HCT116 (cell line): ENCODE data around the gene CALHM4. TPM values are rescaled to one million over a fixed set of nuclear protein-coding genes. Genes with fewer than 3 reads are reported as not detected.
A peak's percentile ranks its signal among the peaks of the same experiment; 100 is the strongest.

ENCODE experiments used
- ATAC-seq: fragments of 200-7000 bp; cut with Tn5 transposase; 2 replicates; pipeline ENCODE4 v1.9.1; 2020; ENCODE audit warnings: mild to moderate bottlenecking, moderate library complexity
- BruUV-seq: library from RNA; stranded (reverse); fragments of 400-500 nt; replicated peaks from 2 replicates; lab custom pipeline; 2021; lab: Mats Ljungman, UMichigan
- CTCF ChIA-PET: fragments of 300-600 bp; sonication (Branson Sonifier 250); formaldehyde crosslinking; loops from one replicate; lab custom pipeline; 2021; ENCODE audit warnings: antibody characterized with exemption; lab: Charles Lee
- POLR2A ChIA-PET: fragments of 300-600, 350-600 bp; sonication (Branson Sonifier 250); formaldehyde crosslinking; loops from one replicate; lab custom pipeline; 2021; ENCODE audit warnings: antibody characterized with exemption; lab: Charles Lee
- RAD21 ChIA-PET, 2 experiments: fragments of 300-600 bp; sonication (Branson Sonifier 250); formaldehyde crosslinking; loops; one replicate each; lab custom pipeline; 2023; ENCODE audit warnings: low total read pairs in 2 of 2; ENCODE audit not compliant: uncharacterized antibody in 2 of 2, unreplicated experiment in 2 of 2, low non-redundant PET in 1 of 2; lab: Charles Lee
- DNase-seq: peaks from one replicate; pipeline ENCODE4 v3.0.0-alpha.2; 2010; ENCODE audit warnings: low read depth, low spot score
- H2AFZ ChIP-seq: fragments of 200-600 bp; shearing (Covaris generic), sonication (generic); 2 replicates; pipeline ENCODE4 v1.6.1; 2017; ENCODE audit warnings: low read depth, mixed run types, mixed read lengths, antibody characterized with exemption, low read length; ENCODE audit not compliant: poor library complexity, severe bottlenecking
- H3K27ac ChIP-seq: 2 replicates; pipeline ENCODE4 v1.5.1; 2012; ENCODE audit warnings: low read depth, low read length
- H3K27me3 ChIP-seq: fragments of 200-600 bp; sonication (generic); 2 replicates; pipeline ENCODE4 v1.6.1; 2016; ENCODE audit warnings: mixed run types, low read length, mixed read lengths; ENCODE audit not compliant: insufficient read depth
- H3K36me3 ChIP-seq, 2 experiments: fragments of 200-500 bp in 1 of 2; fragments of 200-600 bp in 1 of 2; sonication (Bioruptor generic) in 1 of 2; sonication (generic) in 1 of 2; 2 replicates each; pipeline versions ENCODE4 v1.5.1 to v1.6.1; 2014 to 2016; ENCODE audit warnings: low read length in 2 of 2, inconsistent platforms in 1 of 2, mixed read lengths in 1 of 2, mixed run types in 1 of 2; ENCODE audit not compliant: insufficient read depth in 2 of 2, control insufficient read depth in 1 of 2
- H3K4me1 ChIP-seq, 2 experiments: fragments of 200-600 bp in 1 of 2; sonication (generic) in 1 of 2; 2 replicates each; pipeline versions ENCODE4 v1.5.1 to v1.6.1; 2012 to 2017; ENCODE audit warnings: low read length in 2 of 2, inconsistent platforms in 1 of 2, mild to moderate bottlenecking in 1 of 2, mixed read lengths in 1 of 2, mixed run types in 1 of 2, moderate library complexity in 1 of 2; ENCODE audit not compliant: insufficient read depth in 2 of 2, control insufficient read depth in 1 of 2
- H3K4me2 ChIP-seq: fragments of 200-600 bp; sonication (generic); 2 replicates; pipeline ENCODE4 v1.6.1; 2017; ENCODE audit warnings: mixed run types, low read length, mixed read lengths
- H3K4me3 ChIP-seq, 2 experiments: fragments of 200-600 bp in 1 of 2; sonication (generic) in 1 of 2; replicated peaks in 1 of 2; 2 replicates each; pipeline ENCODE4 v1.5.1; 2011 to 2016; ENCODE audit warnings: low read length in 2 of 2, control low read depth in 1 of 2, low read depth in 1 of 2, mild to moderate bottlenecking in 1 of 2, mixed read lengths in 1 of 2, mixed run types in 1 of 2
- H3K79me2 ChIP-seq: fragments of 200-600 bp; sonication (generic); 2 replicates; pipeline ENCODE4 v1.6.1; 2017; ENCODE audit warnings: mild to moderate bottlenecking, mixed run types, low read length, moderate library complexity, mixed read lengths; ENCODE audit not compliant: insufficient read depth
- H3K9ac ChIP-seq: fragments of 200-600 bp; sonication (generic); 2 replicates; pipeline ENCODE4 v1.6.1; 2016; ENCODE audit warnings: low read length, mixed read lengths
- H3K9me2 ChIP-seq: fragments of 200-600 bp; sonication (generic), shearing (Covaris generic); 2 replicates; pipeline ENCODE4 v1.6.1; 2017; ENCODE audit warnings: mixed run types, mild to moderate bottlenecking, moderate library complexity; ENCODE audit not compliant: insufficient read depth
- H3K9me3 ChIP-seq, 2 experiments: fragments of 200-500 bp in 1 of 2; fragments of 200-600 bp in 1 of 2; sonication (Bioruptor generic) in 1 of 2; sonication (generic) in 1 of 2; 2 replicates each; pipeline ENCODE4 v1.6.1; 2014 to 2017; ENCODE audit warnings: low read length in 2 of 2, mixed read lengths in 2 of 2, inconsistent platforms in 1 of 2, low read depth in 1 of 2, mild to moderate bottlenecking in 1 of 2, mixed run types in 1 of 2, moderate library complexity in 1 of 2; ENCODE audit not compliant: control insufficient read depth in 1 of 2, insufficient read depth in 1 of 2
- H4K20me1 ChIP-seq: fragments of 200-600 bp; sonication (generic), shearing (Covaris generic); 2 replicates; pipeline ENCODE4 v1.6.1; 2017; ENCODE audit warnings: mixed run types, mild to moderate bottlenecking, moderate library complexity; ENCODE audit not compliant: insufficient read depth
- CEBPB ChIP-seq: IDR thresholded peaks from 2 replicates; pipeline ENCODE4 v1.6.1; 2012; ENCODE audit warnings: low read depth
- FOSL1 ChIP-seq: IDR thresholded peaks from 2 replicates; pipeline ENCODE4 v1.6.1; 2012; ENCODE audit warnings: low read depth
- POLR2A ChIP-seq: IDR thresholded peaks from 2 replicates; pipeline ENCODE4 v1.7.0; 2011; ENCODE audit warnings: borderline replicate concordance; ENCODE audit not compliant: insufficient read depth, insufficient read length; ENCODE audit errors: extremely low read depth
- SIN3A ChIP-seq: IDR thresholded peaks from 2 replicates; pipeline ENCODE4 v1.6.1; 2012; ENCODE audit warnings: low read depth
- SP1 ChIP-seq: IDR thresholded peaks from 2 replicates; pipeline ENCODE4 v1.6.1; 2012; ENCODE audit warnings: low read depth
- YY1 ChIP-seq: IDR thresholded peaks from 2 replicates; pipeline ENCODE4 v1.6.1; 2011; ENCODE audit warnings: low read length, low read depth, moderate library complexity, mild to moderate bottlenecking; ENCODE audit not compliant: insufficient replicate concordance; ENCODE audit errors: extremely low read depth
- ZBTB33 ChIP-seq: IDR thresholded peaks from 2 replicates; pipeline ENCODE4 v1.6.1; 2011; ENCODE audit warnings: mild to moderate bottlenecking, low read length, moderate library complexity; ENCODE audit not compliant: insufficient replicate concordance; ENCODE audit errors: extremely low read depth
- ZNF274 ChIP-seq: fragments of 200-500 bp; sonication (Bioruptor generic); IDR thresholded peaks from 2 replicates; pipeline ENCODE4 v1.6.1; 2014; ENCODE audit warnings: mild to moderate bottlenecking, low read depth, low read length, inconsistent platforms
- intact Hi-C: fragments of 100-400 bp; cut with micrococcal nuclease; formaldehyde crosslinking; loops from 2 replicates; pipeline ENCODE4 v1.10.0; 2022
- total RNA-seq: library from RNA; stranded (reverse); gene quantifications from one replicate; pipeline ENCODE4 v1.2.1, GENCODE V29; 2021; ENCODE audit not compliant: unreplicated experiment

Gene CALHM4
- total RNA-seq, 1 experiment from 2014 or later = not detected

- Histone ChIP-seq H3K4me2 (no peak overlapping the region), H2AFZ (no peak overlapping the region), H3K79me2 (no peaks in the 10 kb centered on the region), H4K20me1 (no peaks in the 10 kb centered on the region), H3K36me3 (no peaks in the 10 kb centered on the region), H3K9ac (no peak overlapping the region), H3K27me3 (no peaks in the 10 kb centered on the region), H3K4me3 (no peak overlapping the region), H3K9me2 (no peaks in the 10 kb centered on the region), H3K9me3 (no peaks in the 10 kb centered on the region), H3K27ac (no peak overlapping the region), H3K4me1 (no peaks in the 10 kb centered on the region)
- ATAC-seq (no peak), DNase-seq (no peak)
- ChIA-PET CTCF (interaction anchor here (1.0 kb wide), 1 partner anchor 256 kb away, joined by 3 read pairs; no protein-coding TSS in a partner anchor), POLR2A (no interaction called here), RAD21 (no interaction called here)
- BruUV-seq = no TSS peak
- TF ChIP-seq FOSL1 (no peak), YY1 (no peak), SIN3A (no peak), ZBTB33 (no peak)
- intact Hi-C loops = no loop called here
These were observed 10.4 kb upstream of the CALHM4 start for GRCh38 chr6:116543149-116543548.

GRCh38 chr6:116545651-116546050 is 7.9 kb upstream of the CALHM4 start, which contains the start of gene TRAPPC3L:
Gene TRAPPC3L, minus strand, starts transcription at chr6:116545684. Its CDS starts 170 bp downstream, at chr6:116545514.
- Histone ChIP-seq H2AFZ (peak within 1 kb of the TSS; percentile 54), H3K9ac (no peak within 1 kb of the TSS), H4K20me1 (no peaks in the 10 kb centered on the region), H3K27me3 (no peaks in the 10 kb centered on the region), H3K36me3 (no peaks in the 10 kb centered on the region), H3K4me3 (no peak within 1 kb of the TSS), H3K27ac (no peak within 1 kb of the TSS), H3K9me2 (no peaks in the 10 kb centered on the region), H3K4me2 (no peak within 1 kb of the TSS), H3K9me3 (no peaks in the 10 kb centered on the region), H3K4me1 (no peaks in the 10 kb centered on the region), H3K79me2 (no peaks in the 10 kb centered on the region)
- RAD21 ChIA-PET = no interaction called here
- intact Hi-C loops = no loop called here
- no peak for TF ChIP-seq ZNF274
- TF ChIP-seq POLR2A = no peak
- no peak for TF ChIP-seq SP1
- no peak for TF ChIP-seq CEBPB
- no peak for TF ChIP-seq SIN3A
- TF ChIP-seq ZBTB33 = no peak
- TF ChIP-seq FOSL1 = no peak
- DNase-seq (no peak), ATAC-seq (no peak)
- POLR2A ChIA-PET = no interaction called here
- BruUV-seq = no TSS peak
- CTCF ChIA-PET = interaction anchor here (1.3 kb wide), 1 partner anchor 16 kb away, joined by 4 read pairs; no protein-coding TSS in a partner anchor
